Measurements from ENCODE around the gene ZBTB20. TPM values are rescaled to one million over a fixed set of nuclear protein-coding genes. Genes with fewer than 3 reads are reported as not detected.
A peak's percentile ranks its signal among the peaks of the same experiment; 100 is the strongest.

Gene ZBTB20
- total RNA-seq, 1 experiment from 2014 or later, result 12.8 TPM

- intact Hi-C loops (cut with micrococcal nuclease; ENCODE audit: unreplicated experiment), result no loop called here
- no peaks in the 10 kb centered on the region for H3K27me3 Mint-ChIP-seq (ENCODE audit: insufficient read depth, unreplicated experiment)
- no peaks in the 10 kb centered on the region for H3K9me3 Mint-ChIP-seq (ENCODE audit: unreplicated experiment)
- POLR2A ChIA-PET, result no interaction called here
- Histone ChIP-seq H3K9me3 (no peaks in the 10 kb centered on the region), H3K27me3 (replicated peaks; ENCODE audit: control insufficient read depth, insufficient read depth, low read length) (no peaks in the 10 kb centered on the region), H3K36me3 (ENCODE audit: control insufficient read depth, insufficient read depth, low read length) (no peaks in the 10 kb centered on the region), H3K4me1 (no peaks in the 10 kb centered on the region), H3K4me3 (ENCODE audit: low read depth, low read length) (no peak overlapping the region)
- TF ChIP-seq CTCF (IDR thresholded peaks at IDR 0.05; ENCODE audit: insufficient read depth in 1 of 2, low read depth in 1 of 2, low read length in 1 of 2, severe bottlenecking in 1 of 2, unreplicated experiment in 1 of 2), result no peak
- no peak overlapping the region for H3K4me3 Mint-ChIP-seq (ENCODE audit: unreplicated experiment)
- no TSS peak for BruUV-seq (replicated peaks)
- CTCF ChIA-PET, result interaction anchor here (0.7 kb wide), 1 partner anchor 850 kb away, joined by 6 read pairs; no protein-coding TSS in a partner anchor
- no peak for DNase-seq
- peaks cover 5% of the 10 kb centered on the region for H3K36me3 Mint-ChIP-seq (ENCODE audit: insufficient read depth, unreplicated experiment)
- no peaks in the 10 kb centered on the region for H3K4me1 Mint-ChIP-seq (ENCODE audit: low read depth, unreplicated experiment)
- H3K27ac Mint-ChIP-seq (ENCODE audit: unreplicated experiment), result no peak overlapping the region
These were observed 618.6 kb downstream of the ZBTB20 start for GRCh38 chr3:114528517-114528916.

- Mint-ChIP-seq H3K9me3 (ENCODE audit: unreplicated experiment) (no peaks in the 10 kb centered on the region), H3K27me3 (ENCODE audit: insufficient read depth, unreplicated experiment) (no peaks in the 10 kb centered on the region), H3K4me3 (ENCODE audit: unreplicated experiment) (no peak overlapping the region), H3K36me3 (ENCODE audit: insufficient read depth, unreplicated experiment) (no peaks in the 10 kb centered on the region), H3K4me1 (ENCODE audit: low read depth, unreplicated experiment) (no peaks in the 10 kb centered on the region), H3K27ac (ENCODE audit: unreplicated experiment) (no peak overlapping the region)
- Histone ChIP-seq H3K36me3 (ENCODE audit: control insufficient read depth, insufficient read depth, low read length) (no peaks in the 10 kb centered on the region), H3K27me3 (replicated peaks; ENCODE audit: control insufficient read depth, insufficient read depth, low read length) (no peaks in the 10 kb centered on the region), H3K4me3 (ENCODE audit: low read depth, low read length) (no peak overlapping the region), H3K9me3 (no peaks in the 10 kb centered on the region), H3K4me1 (0 out of 2 replicates have a peak, but pooled peaks cover 4% of the 10 kb centered on the region)
- intact Hi-C loops (cut with micrococcal nuclease; ENCODE audit: unreplicated experiment), result no loop called here
- CTCF ChIA-PET, result no interaction called here
- TF ChIP-seq CTCF (IDR thresholded peaks at IDR 0.05; ENCODE audit: insufficient read depth in 1 of 2, low read depth in 1 of 2, low read length in 1 of 2, severe bottlenecking in 1 of 2, unreplicated experiment in 1 of 2), result peak; percentile 39 to 62
- BruUV-seq (replicated peaks), result no TSS peak
- POLR2A ChIA-PET, result no interaction called here
- peak in 1 of 2 experiments; percentile 5 for DNase-seq
These were observed 619.9 kb downstream of the ZBTB20 start for GRCh38 chr3:114527036-114527644.

- Mint-ChIP-seq H3K9me3 (ENCODE audit: unreplicated experiment) (no peaks in the 10 kb centered on the region), H3K4me1 (ENCODE audit: low read depth, unreplicated experiment) (no peaks in the 10 kb centered on the region), H3K27ac (ENCODE audit: unreplicated experiment) (no peak overlapping the region), H3K4me3 (ENCODE audit: unreplicated experiment) (no peak overlapping the region), H3K36me3 (ENCODE audit: insufficient read depth, unreplicated experiment) (no peaks in the 10 kb centered on the region), H3K27me3 (ENCODE audit: insufficient read depth, unreplicated experiment) (no peaks in the 10 kb centered on the region)
- H3K4me3 ChIP-seq (ENCODE audit: low read depth, low read length), result no peak overlapping the region
- POLR2A ChIA-PET, result no interaction called here
- peaks cover 8% of the 10 kb centered on the region; the same call in 1 of the 2 replicates for H3K4me1 ChIP-seq
- BruUV-seq (replicated peaks), result no TSS peak
- no peak for TF ChIP-seq CTCF (IDR thresholded peaks at IDR 0.05; ENCODE audit: insufficient read depth in 1 of 2, low read depth in 1 of 2, low read length in 1 of 2, severe bottlenecking in 1 of 2, unreplicated experiment in 1 of 2)
- intact Hi-C loops (cut with micrococcal nuclease; ENCODE audit: unreplicated experiment), result no loop called here
- no peaks in the 10 kb centered on the region for H3K36me3 ChIP-seq (ENCODE audit: control insufficient read depth, insufficient read depth, low read length)
- H3K9me3 ChIP-seq, result no peaks in the 10 kb centered on the region
- H3K27me3 ChIP-seq (replicated peaks; ENCODE audit: control insufficient read depth, insufficient read depth, low read length), result no peaks in the 10 kb centered on the region
- CTCF ChIA-PET, result no interaction called here
- DNase-seq, result no peak
These were observed 621.8 kb downstream of the ZBTB20 start for GRCh38 chr3:114525278-114525677.

Measured in Caco-2 (cell line).